ENCODE measurements around the gene PMS2. TPM values are rescaled to one million over a fixed set of nuclear protein-coding genes. Genes with fewer than 3 reads are reported as not detected.
A peak's percentile ranks its signal among the peaks of the same experiment; 100 is the strongest.

PMS2 gene
- total and polyA plus RNA-seq, 9 of the 15 experiments (the other 6 are each of a cell fraction or from before 2014, with no cell fraction given), result 4.9 to 27.6 (median 16.5) TPM

GRCh38 chr7:6015917-6016652, 7.2 kb upstream of the PMS2 start (continued):
- TF ChIP-seq HDAC3 (IDR thresholded peaks at IDR 0.05; ENCODE audit: borderline replicate concordance, partially characterized antibody), result no peak
- TF ChIP-seq, protein P1, sequence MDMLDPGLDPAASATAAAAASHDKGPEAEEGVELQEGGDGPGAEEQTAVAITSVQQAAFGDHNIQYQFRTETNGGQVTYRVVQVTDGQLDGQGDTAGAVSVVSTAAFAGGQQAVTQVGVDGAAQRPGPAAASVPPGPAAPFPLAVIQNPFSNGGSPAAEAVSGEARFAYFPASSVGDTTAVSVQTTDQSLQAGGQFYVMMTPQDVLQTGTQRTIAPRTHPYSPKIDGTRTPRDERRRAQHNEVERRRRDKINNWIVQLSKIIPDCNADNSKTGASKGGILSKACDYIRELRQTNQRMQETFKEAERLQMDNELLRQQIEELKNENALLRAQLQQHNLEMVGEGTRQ (CRISPR knock-in tag; IDR thresholded peaks at IDR 0.05), result no peak
- TF ChIP-seq CEBPB (tag; IDR thresholded peaks at IDR 0.05), result no peak; the same call in 1 of the 2 replicates
- TF ChIP-seq MTF1 (CRISPR knock-in tag; IDR thresholded peaks at IDR 0.05; ENCODE audit: borderline replicate concordance), result 0 out of 2 replicates have a peak, but pooled peaks have one; percentile 47
- TF ChIP-seq SFPQ (IDR thresholded peaks at IDR 0.05; ENCODE audit: low read depth, low read length), result no peak
- no peak; the same call in 1 of the 2 replicates for TF ChIP-seq BRD4 (IDR thresholded peaks at IDR 0.05)
- TF ChIP-seq ZNF512 (tag; IDR thresholded peaks at IDR 0.05), result no peak
- no peak for TF ChIP-seq BCLAF1 (IDR thresholded peaks at IDR 0.05; ENCODE audit: borderline replicate concordance in 1 of 2, control insufficient read depth in 1 of 2, low read depth in 2 of 2, low read length in 1 of 2)
- no peak for TF ChIP-seq NCOR1 (IDR thresholded peaks at IDR 0.05)
- TF ChIP-seq HNRNPLL (IDR thresholded peaks at IDR 0.05; ENCODE audit: low read depth, low read length, poor library complexity, severe bottlenecking), result no peak
- TF ChIP-seq CCNT2 (IDR thresholded peaks at IDR 0.05; ENCODE audit: borderline replicate concordance, extremely low read depth, insufficient read length, low read depth, low read length), result no peak
- TF ChIP-seq, protein P2, sequence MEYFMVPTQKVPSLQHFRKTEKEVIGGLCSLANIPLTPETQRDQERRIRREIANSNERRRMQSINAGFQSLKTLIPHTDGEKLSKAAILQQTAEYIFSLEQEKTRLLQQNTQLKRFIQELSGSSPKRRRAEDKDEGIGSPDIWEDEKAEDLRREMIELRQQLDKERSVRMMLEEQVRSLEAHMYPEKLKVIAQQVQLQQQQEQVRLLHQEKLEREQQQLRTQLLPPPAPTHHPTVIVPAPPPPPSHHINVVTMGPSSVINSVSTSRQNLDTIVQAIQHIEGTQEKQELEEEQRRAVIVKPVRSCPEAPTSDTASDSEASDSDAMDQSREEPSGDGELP (CRISPR knock-in tag; IDR thresholded peaks at IDR 0.05; ENCODE audit: borderline replicate concordance), result no peak
- TF ChIP-seq CBX3 (IDR thresholded peaks at IDR 0.05; ENCODE audit: borderline replicate concordance in 1 of 2, low read length in 2 of 2), result no peak
- TF ChIP-seq ZNF740 (CRISPR knock-in tag; IDR thresholded peaks at IDR 0.05), result no peak
- TF ChIP-seq ZNF740 (tag; IDR thresholded peaks at IDR 0.05), result peak in 1 of 2 experiments; percentile 72; a peak in 2 of 4 replicates
